CD14-positive monocyte (primary cell): ENCODE results near the gene COL15A1. TPM values are rescaled to one million over a fixed set of nuclear protein-coding genes. Genes with fewer than 3 reads are reported as not detected.

Experiments
- DNase-seq, 3 donors: peaks; one replicate each; pipeline ENCODE4 v3.0.0-alpha.2; 2011 to 2022
- H2AFZ ChIP-seq: 2 replicates; pipeline ENCODE4 v1.6.0; 2012; ENCODE audit warnings: mild to moderate bottlenecking, low read depth, low read length, inconsistent platforms; ENCODE audit not compliant: insufficient read depth, poor library complexity, severe bottlenecking
- H3K27ac ChIP-seq, 2 donors: 1 replicate in 1 of 2; 2 replicates in 1 of 2; pipeline ENCODE4 v1.5.1; 2012 to 2013; ENCODE audit warnings: low read length in 2 of 2, control low read depth in 1 of 2, inconsistent platforms in 1 of 2, low read depth in 1 of 2, mild to moderate bottlenecking in 1 of 2
- H3K27me3 ChIP-seq, 2 donors: one replicate each; pipeline versions ENCODE4 v1.6.0 to v1.6.1; 2011 to 2013; ENCODE audit warnings: low read length in 2 of 2; ENCODE audit not compliant: control insufficient read depth in 2 of 2, insufficient read depth in 2 of 2
- H3K36me3 ChIP-seq, 2 donors: replicated peaks in 1 of 2; 1 replicate in 1 of 2; 2 replicates in 1 of 2; pipeline versions ENCODE4 v1.5.1 to v1.6.1; 2012 to 2013; ENCODE audit warnings: low read length in 2 of 2, control low read depth in 1 of 2, inconsistent platforms in 1 of 2, mild to moderate bottlenecking in 1 of 2; ENCODE audit not compliant: insufficient read depth in 2 of 2, control insufficient read depth in 1 of 2
- H3K4me1 ChIP-seq, 2 donors: 1 replicate in 1 of 2; 2 replicates in 1 of 2; pipeline versions ENCODE4 v1.5.1 to v1.6.1; 2012 to 2013; ENCODE audit warnings: low read length in 2 of 2, control low read depth in 1 of 2, inconsistent platforms in 1 of 2, mild to moderate bottlenecking in 1 of 2, moderate library complexity in 1 of 2; ENCODE audit not compliant: insufficient read depth in 2 of 2, control insufficient read depth in 1 of 2
- H3K4me2 ChIP-seq: replicated peaks from 2 replicates; pipeline ENCODE3; 2012; ENCODE audit warnings: low read length, moderate library complexity, mild to moderate bottlenecking; ENCODE audit not compliant: poor library complexity, severe bottlenecking; ENCODE audit errors: extremely low read depth
- H3K4me3 ChIP-seq, 3 experiments: fragments of 200-600 bp in 1 of 3; sonication (generic) in 1 of 3; replicated peaks in 1 of 3; 1 replicate in 2 of 3; 2 replicates in 1 of 3; pipeline ENCODE4 v1.5.1; 2011 to 2013; ENCODE audit warnings: low read length in 3 of 3, mild to moderate bottlenecking in 3 of 3, control low read depth in 2 of 3, low read depth in 2 of 3, inconsistent platforms in 1 of 3, moderate library complexity in 1 of 3
- H3K79me2 ChIP-seq: 2 replicates; pipeline ENCODE4 v1.6.0; 2012; ENCODE audit warnings: mild to moderate bottlenecking, control low read depth, inconsistent platforms, low read length, moderate library complexity; ENCODE audit not compliant: insufficient read depth
- H3K9ac ChIP-seq: 2 replicates; pipeline ENCODE4 v1.6.0; 2017; ENCODE audit warnings: low read length, mild to moderate bottlenecking; ENCODE audit not compliant: insufficient read depth, poor library complexity, severe bottlenecking
- H3K9me3 ChIP-seq, 2 donors: replicated peaks in 1 of 2; 1 replicate in 1 of 2; 2 replicates in 1 of 2; pipeline versions ENCODE4 v1.5.1 to v1.6.1; 2012 to 2013; ENCODE audit warnings: low read length in 2 of 2, control low read depth in 1 of 2; ENCODE audit not compliant: control insufficient read depth in 1 of 2, insufficient read depth in 1 of 2
- H4K20me1 ChIP-seq: 2 replicates; pipeline ENCODE4 v1.6.0; 2012; ENCODE audit warnings: mild to moderate bottlenecking, low read length, control low read depth, moderate library complexity; ENCODE audit not compliant: insufficient read depth
- H3K27ac Mint-ChIP-seq, 7 donors: one replicate each; pipeline ENCODE4 v1.8.0; 2020; ENCODE audit warnings: mild to moderate bottlenecking in 7 of 7, mixed read lengths in 7 of 7, moderate library complexity in 6 of 7, inconsistent platforms in 2 of 7
- H3K27me3 Mint-ChIP-seq, 3 donors: one replicate each; pipeline ENCODE4 v1.8.0; 2021 to 2022; ENCODE audit warnings: low read depth in 3 of 3, mild to moderate bottlenecking in 3 of 3, mixed read lengths in 3 of 3, moderate library complexity in 3 of 3, inconsistent platforms in 1 of 3
- H3K36me3 Mint-ChIP-seq, 2 donors: one replicate each; pipeline ENCODE4 v1.8.0; 2020; ENCODE audit warnings: mixed read lengths in 2 of 2, inconsistent platforms in 1 of 2, mild to moderate bottlenecking in 1 of 2
- H3K4me1 Mint-ChIP-seq: one replicate; pipeline ENCODE4 v1.8.0; 2020; ENCODE audit warnings: mild to moderate bottlenecking, mixed read lengths
- H3K4me3 Mint-ChIP-seq, 2 donors: one replicate each; pipeline ENCODE4 v1.8.0; 2020; ENCODE audit warnings: mild to moderate bottlenecking in 2 of 2, mixed read lengths in 2 of 2, moderate library complexity in 1 of 2
- H3K9me3 Mint-ChIP-seq, 7 donors: one replicate each; pipeline ENCODE4 v1.8.0; 2020 to 2022; ENCODE audit warnings: mixed read lengths in 7 of 7, mild to moderate bottlenecking in 6 of 7, moderate library complexity in 6 of 7, inconsistent platforms in 2 of 7
- CTCF ChIP-seq: fragments of 200-600 bp; IDR thresholded peaks from one replicate; pipeline ENCODE4 v1.8.0; 2022; ENCODE audit warnings: antibody characterized with exemption, mild to moderate bottlenecking
- WGBS: methylation state at CpG from one replicate; pipeline ENCODE4 v1.1.5; 2013; ENCODE audit warnings: missing lambda C conversion rate; ENCODE audit not compliant: insufficient coverage; 5-methylcytosine and 5-hydroxymethylcytosine counted together
- intact Hi-C, 2 donors: fragments of 100-400 bp; cut with micrococcal nuclease; formaldehyde crosslinking; loops; one replicate each; pipeline versions ENCODE4 v1.15.0 to v1.15.1; 2023
- polyA plus RNA-seq, 3 donors: library from polyadenylated mRNA; depleted of rRNA in 1 of 3; unstranded in 2 of 3; stranded (reverse) in 1 of 3; fragments of 300-500 nt in 2 of 3; fragments of >200 nt in 1 of 3; fragmentation: Illumina TruSeq in 2 of 3; gene quantifications; 1 replicate in 2 of 3; 2 replicates in 1 of 3; pipeline ENCODE4 v1.2.3, GENCODE V29; 2012 to 2021

Gene COL15A1
- polyA plus RNA-seq, 3 donors: 0.03 to 0.14 (median 0.11) TPM

GRCh38 chr9:99011161-99011709 lies 67.5 kb downstream of the COL15A1 start:
- Histone ChIP-seq H3K27me3 (no peaks in the 10 kb centered on the region), H3K9me3 (peaks cover 11 to 25% of the 10 kb centered on the region in 2 donors), H3K9ac (no peak overlapping the region), H3K36me3 (no peaks in the 10 kb centered on the region), H3K79me2 (no peaks in the 10 kb centered on the region), H3K4me1 (no peaks in the 10 kb centered on the region), H3K4me3 (no peak overlapping the region), H3K27ac (no peak overlapping the region), H2AFZ (no peak overlapping the region), H4K20me1 (no peaks in the 10 kb centered on the region), H3K4me2 (no peak overlapping the region)
- H3K4me1 Mint-ChIP-seq: no peaks in the 10 kb centered on the region
- peaks cover 4 to 28% (median 19%) of the 10 kb centered on the region in 7 donors for H3K9me3 Mint-ChIP-seq
- H3K36me3 Mint-ChIP-seq: no peaks in the 10 kb centered on the region
- TF ChIP-seq CTCF: no peak
- no peak overlapping the region for H3K27ac Mint-ChIP-seq
- intact Hi-C loops: no loop called here
- H3K4me3 Mint-ChIP-seq: no peak overlapping the region
- no peak for DNase-seq
- peaks cover 4 to 6% (median 4%) of the 10 kb centered on the region in 3 donors for H3K27me3 Mint-ChIP-seq

GRCh38 chr9:99012957-99013512 lies 69.3 kb downstream of the COL15A1 start:
- H3K9ac ChIP-seq: no peak overlapping the region
- Mint-ChIP-seq H3K27me3 (peaks cover 4 to 6% (median 4%) of the 10 kb centered on the region in 3 donors), H3K27ac (no peak overlapping the region), H3K36me3 (no peaks in the 10 kb centered on the region), H3K4me3 (no peak overlapping the region), H3K9me3 (peaks cover 4 to 29% (median 20%) of the 10 kb centered on the region in 7 donors), H3K4me1 (no peaks in the 10 kb centered on the region)
- H2AFZ ChIP-seq: no peak overlapping the region
- no peaks in the 10 kb centered on the region for H3K4me1 ChIP-seq
- peaks cover 11 to 25% of the 10 kb centered on the region in 2 donors for H3K9me3 ChIP-seq
- H3K4me2 ChIP-seq: no peak overlapping the region
- no peaks in the 10 kb centered on the region for H3K27me3 ChIP-seq
- no peak overlapping the region for H3K27ac ChIP-seq
- no peaks in the 10 kb centered on the region for H3K79me2 ChIP-seq
- no peaks in the 10 kb centered on the region for H4K20me1 ChIP-seq
- no peak for DNase-seq
- intact Hi-C loops: no loop called here
- no peak overlapping the region for H3K4me3 ChIP-seq
- no CpG with 5 or more reads among the region's 5 CpGs for WGBS
- TF ChIP-seq CTCF: peak; percentile 9
- H3K36me3 ChIP-seq: no peaks in the 10 kb centered on the region
